Posterior vena cava (tissue), 2 donors: ENCODE data around the gene STRA6. TPM values are rescaled to one million over a fixed set of nuclear protein-coding genes. Genes with fewer than 3 reads are reported as not detected.

Experiments
- total RNA-seq, 2 donors: library from RNA; stranded (reverse); fragmentation: NEBNext Ultra II Directional; extraction: Animal tissue kit (Norgen Biotek cat#: 25700); gene quantifications; one replicate each; pipeline ENCODE4 v1.2.1, GENCODE V29; 2021
- donor health status: DM: yes; HTN: yes; CAD: no.
- donor health status: DM: yes; HTN: yes; CAD: no.

The STRA6 gene
- total RNA-seq, 2 donors from 2014 or later = 1.3 TPM; not detected in 1

Other genes starting within 250 kb of the STRA6 start
- 10 to 100 TPM; 17.3 to 20.1 TPM for gene STOML1, start 210.5 kb downstream of the STRA6 start, total RNA-seq
- gene PML, start 208.1 kb downstream of the STRA6 start, total RNA-seq = 10 to 100 TPM; 49.2 to 50.7 TPM
- gene GOLGA6A, start 120.2 kb downstream of the STRA6 start, total RNA-seq = under 1 TPM in 1 of 2 donors, not detected in 1; 0.24 TPM
- gene ISLR2, start 72.2 kb downstream of the STRA6 start, total RNA-seq = under 1 TPM; 0.62 to 0.65 TPM
- 100 to 1,000 TPM in 1 of 2 donors, 10 to 100 TPM in 1; 51.7 to 108 TPM for gene ISLR, start 29.1 kb downstream of the STRA6 start, total RNA-seq
- not detected for gene CCDC33, start 33.5 kb upstream of the STRA6 start, total RNA-seq
- 1 to 10 TPM in 1 of 2 donors, under 1 TPM in 1; 0.71 to 1.2 TPM for gene CYP11A1, start 164.9 kb upstream of the STRA6 start, total RNA-seq
- gene SEMA7A, start 231.2 kb upstream of the STRA6 start, total RNA-seq = 1 to 10 TPM; 1.2 to 2.0 TPM